HG02884 (cell line): ENCODE data around the gene XIRP1.

Experiments
- ATAC-seq: cut with Tn5 transposase; IDR thresholded peaks from one replicate; pipeline ENCODE4 v1.9.1; 2021; ENCODE audit warnings: mild to moderate bottlenecking, moderate library complexity; ENCODE audit not compliant: unreplicated experiment

The XIRP1 gene

DNA sequence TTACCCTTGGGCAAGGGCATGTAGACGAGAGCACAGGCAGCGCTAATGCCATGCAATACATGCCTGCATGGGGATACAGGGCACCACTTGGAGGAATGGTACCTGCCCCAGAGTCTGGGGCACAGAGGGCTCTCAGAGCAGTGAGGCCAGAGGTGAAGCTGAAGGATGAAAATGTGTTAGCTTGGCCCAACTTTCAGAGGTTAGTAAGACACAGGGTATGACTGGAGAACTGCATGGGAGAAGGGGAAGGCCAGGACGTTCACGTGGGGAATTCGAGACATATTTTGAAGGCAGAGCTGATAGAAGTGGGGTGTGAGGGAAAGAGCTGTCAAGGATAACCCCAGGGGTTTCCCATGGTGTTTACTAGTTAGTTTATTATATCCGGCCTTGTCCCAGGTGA lies 58.6 kb downstream of the XIRP1 start:
- no peak for ATAC-seq
